Endothelial cell of hepatic sinusoid (primary cell): ENCODE measurements around the gene EVC2.

Experiments used
- in situ Hi-C: cut with HindIII; loops from 2 replicates; pipeline ENCODE4 v1.10.0; 2017; ENCODE audit warnings: low sequenced_read_pairs

The EVC2 gene

DNA sequence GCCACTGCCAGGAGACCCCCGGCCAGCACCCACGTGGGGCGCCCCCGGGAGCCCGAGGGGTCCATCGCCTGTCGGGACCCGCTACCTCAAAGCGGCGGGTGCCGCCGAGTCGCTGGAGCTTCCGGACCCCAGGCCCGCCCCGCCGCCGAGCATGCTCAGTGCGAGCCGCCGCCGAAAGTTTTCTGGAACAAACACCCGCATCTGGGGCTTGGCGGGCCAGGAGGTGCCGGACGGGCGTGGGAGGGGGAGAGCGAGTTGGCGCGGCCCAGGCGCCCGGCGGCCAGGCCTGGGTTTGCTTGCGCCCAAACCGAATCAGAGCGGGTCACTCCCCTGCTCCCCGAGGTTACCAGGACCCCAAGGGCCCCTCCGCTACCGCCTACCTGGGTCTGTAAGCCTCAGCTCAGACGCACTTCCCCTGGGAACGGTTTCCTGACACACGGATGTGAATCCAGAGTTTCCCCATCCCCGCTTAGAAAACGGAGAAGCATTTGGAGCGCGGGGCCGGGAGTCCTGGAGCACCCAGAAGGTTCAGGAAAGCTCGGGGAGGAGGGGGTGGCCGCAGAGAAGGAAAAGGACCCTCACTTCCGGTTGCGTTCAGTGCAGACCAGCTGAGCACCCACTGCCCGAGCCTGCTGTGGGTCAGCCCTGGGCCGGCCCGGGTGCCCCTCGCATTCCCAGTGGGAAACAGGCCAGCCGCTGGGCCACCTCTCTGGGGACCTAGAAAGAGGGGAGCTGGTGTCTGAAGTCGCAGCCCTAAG, at the start of gene EVC2:
Gene EVC2 (minus strand): TSS at position 111 of the 758 bp plus-strand sequence. CDS start 46 bp downstream, at position 65.
- in situ Hi-C loops: no loop called here

- in situ Hi-C loops: no loop called here
Measured at GRCh38 chr4:5757954-5758353, 49.6 kb upstream of the EVC2 start.

GRCh38 chr4:5757536-5757935, 49.2 kb upstream of the EVC2 start:
- in situ Hi-C loops: no loop called here

GRCh38 chr4:5757091-5757490, 48.7 kb upstream of the EVC2 start:
- in situ Hi-C loops: no loop called here

GRCh38 chr4:5756271-5756670, 47.9 kb upstream of the EVC2 start:
- in situ Hi-C loops: no loop called here

DNA sequence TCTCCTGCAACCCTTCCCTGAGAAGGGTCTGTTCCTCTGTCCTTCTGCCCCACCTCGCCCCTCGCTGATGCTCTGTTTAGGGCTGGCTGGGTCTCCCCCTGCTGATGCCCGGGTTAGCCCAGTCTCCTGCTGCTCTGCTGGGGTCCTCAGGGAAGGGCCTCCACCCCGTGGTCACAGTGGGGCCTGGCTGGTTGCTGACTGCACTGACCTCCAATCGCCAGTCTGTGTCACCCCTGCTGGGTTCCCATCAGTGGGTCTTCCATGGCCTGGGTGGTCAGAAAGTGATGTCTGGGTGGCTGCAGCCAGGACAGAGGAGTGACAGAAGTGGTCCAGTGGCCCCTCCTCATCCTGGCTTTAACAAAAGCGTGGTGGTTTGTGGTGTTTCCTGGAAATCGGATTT, 47.3 kb upstream of the EVC2 start:
- in situ Hi-C loops: no loop called here

GRCh38 chr4:5755161-5755560, 46.8 kb upstream of the EVC2 start:
- in situ Hi-C loops: no loop called here

- in situ Hi-C loops: loop anchor here (5.0 kb wide), 1 partner anchor 37 kb away; no protein-coding TSS in a partner anchor
Measured at GRCh38 chr4:5754529-5754881, 46.1 kb upstream of the EVC2 start.

GRCh38 chr4:5753766-5754528, 45.6 kb upstream of the EVC2 start:
- in situ Hi-C loops: loop anchor here (5.0 kb wide), 1 partner anchor 37 kb away; no protein-coding TSS in a partner anchor

GRCh38 chr4:5753366-5753765, 45.0 kb upstream of the EVC2 start:
- in situ Hi-C loops: loop anchor here (5.0 kb wide), 1 partner anchor 36 kb away; no protein-coding TSS in a partner anchor

GRCh38 chr4:5752376-5753184, 44.2 kb upstream of the EVC2 start:
- in situ Hi-C loops: loop anchor here (5.0 kb wide), 1 partner anchor 35 kb away; no protein-coding TSS in a partner anchor

DNA sequence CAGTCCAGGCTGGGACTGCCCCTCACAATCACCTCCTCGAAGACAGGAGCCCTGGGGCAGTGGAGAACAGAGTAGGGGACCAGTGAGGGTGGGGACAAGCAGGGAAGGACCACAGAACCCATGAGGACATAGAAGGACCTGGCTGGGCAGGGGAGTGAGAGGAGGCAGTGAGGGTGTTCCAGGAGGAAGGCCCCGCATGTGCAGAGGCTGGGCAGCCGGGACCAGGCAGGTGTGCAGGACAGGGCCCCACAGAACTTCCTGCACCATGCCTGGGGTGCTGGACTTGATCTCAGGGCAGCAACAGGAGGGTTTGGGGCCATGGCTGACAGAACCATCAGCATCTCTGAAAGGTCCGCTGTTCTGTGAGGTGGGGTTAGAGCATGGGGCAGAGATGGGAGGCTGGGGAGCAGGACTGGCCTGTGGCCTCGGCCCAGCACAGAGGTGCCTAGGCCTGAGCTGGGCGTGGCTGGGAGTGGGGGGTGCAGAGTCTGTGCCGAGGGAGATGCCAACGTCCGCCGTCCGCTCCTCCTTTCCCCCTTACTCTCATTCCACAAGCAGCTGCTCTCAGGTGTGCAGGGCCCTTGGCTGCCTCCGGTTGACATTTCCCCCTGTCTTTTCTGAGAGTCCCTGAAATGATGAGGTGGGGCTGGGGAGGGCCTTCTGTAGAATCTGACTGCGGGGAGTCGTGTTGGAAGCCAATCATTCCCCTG, 43.5 kb upstream of the EVC2 start:
- in situ Hi-C loops: loop anchor here (5.0 kb wide), 1 partner anchor 35 kb away; no protein-coding TSS in a partner anchor

GRCh38 chr4:5750946-5751665, 42.7 kb upstream of the EVC2 start:
- in situ Hi-C loops: loop anchor here (5.0 kb wide), 1 partner anchor 34 kb away; no protein-coding TSS in a partner anchor

DNA sequence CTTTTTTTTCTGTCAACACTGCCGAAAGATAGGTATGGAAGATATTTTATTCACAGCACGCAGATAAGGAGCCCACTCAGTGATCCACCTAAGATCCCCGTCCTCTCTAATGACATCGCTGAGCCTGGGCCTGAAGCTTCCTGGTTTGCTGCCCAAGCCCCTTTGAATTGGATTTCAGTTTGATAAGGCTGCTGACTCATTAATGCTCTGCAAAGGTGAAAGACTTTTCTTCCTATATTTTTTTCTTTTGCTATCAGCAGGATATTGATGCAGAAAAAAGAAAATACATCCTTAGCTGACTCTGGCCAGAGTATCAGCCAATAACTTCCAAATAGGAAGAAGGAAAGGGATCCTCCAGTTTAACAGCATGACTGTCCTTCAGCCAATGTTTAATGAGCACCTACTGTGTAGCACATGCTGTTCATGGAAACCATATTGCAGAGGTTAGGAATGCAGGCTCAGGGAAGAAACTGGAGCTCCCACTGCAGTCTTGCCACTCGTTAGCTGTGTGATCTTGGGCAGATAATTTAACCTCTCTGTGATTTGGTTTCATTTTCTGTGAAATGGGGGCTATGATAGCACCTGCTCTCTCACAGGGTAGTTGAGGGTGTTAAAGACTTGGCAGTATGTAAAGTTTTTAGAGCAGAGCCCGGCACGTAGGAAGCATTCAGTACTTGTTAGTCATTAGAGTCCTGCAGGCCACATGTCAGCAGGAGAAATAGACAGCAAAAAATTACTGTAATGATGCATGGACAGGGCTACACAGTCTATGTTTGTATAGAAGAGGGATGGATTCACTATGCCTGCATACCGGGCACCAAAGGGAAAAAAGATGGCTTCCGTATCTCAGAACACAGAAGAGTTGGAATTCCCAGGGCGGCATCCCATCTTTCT, 41.9 kb upstream of the EVC2 start:
- in situ Hi-C loops: loop anchor here (5.0 kb wide), 1 partner anchor 33 kb away; no protein-coding TSS in a partner anchor

DNA sequence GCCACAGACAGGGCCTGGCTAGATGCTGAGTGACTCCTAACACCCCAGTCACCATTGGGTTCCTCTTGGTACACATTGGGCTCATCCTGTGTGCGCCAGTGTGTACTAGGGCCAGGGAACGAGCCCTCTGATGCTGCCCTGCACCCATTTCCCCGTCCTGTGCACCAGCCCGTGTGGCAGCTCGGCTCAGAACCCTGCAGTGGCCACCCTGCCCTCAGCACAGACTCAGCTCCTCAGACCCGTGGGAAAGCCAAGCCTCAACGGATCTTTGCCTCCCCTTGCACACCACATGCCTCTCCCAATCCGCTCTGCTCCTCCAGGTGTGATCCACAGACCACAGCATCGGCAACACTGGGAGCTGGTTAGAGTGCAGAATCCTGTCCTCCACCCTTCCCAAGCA, 41.2 kb upstream of the EVC2 start:
- in situ Hi-C loops: no loop called here

- in situ Hi-C loops: no loop called here
Measured at GRCh38 chr4:5747738-5748375, 39.5 kb upstream of the EVC2 start.

GRCh38 chr4:5746829-5747737, 38.7 kb upstream of the EVC2 start:
- in situ Hi-C loops: no loop called here
